NOMO-1 treated with DMSO at 0.1 percent for 48 hours (cell line): ENCODE data around the gene PDLIM4.

Source experiments
- DNase-seq: peaks from one replicate; lab custom pipeline; 2025; ENCODE audit not compliant: unreplicated experiment; lab: John Stamatoyannopoulos, UW

The PDLIM4 gene

DNA sequence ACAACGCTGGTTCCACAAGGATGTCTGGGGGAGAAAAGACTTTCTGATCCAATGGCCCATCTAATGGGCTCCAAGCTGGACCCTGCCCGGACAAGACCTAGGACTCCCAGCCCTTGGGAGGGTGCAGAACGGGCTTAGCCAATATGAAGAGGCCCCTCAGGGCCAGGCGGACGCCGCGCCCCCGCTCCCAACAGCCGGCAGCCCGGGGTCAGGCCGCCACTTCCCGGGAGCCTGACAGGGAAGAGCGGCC lies 30.3 kb upstream of the PDLIM4 start:
- no peak for DNase-seq

DNA sequence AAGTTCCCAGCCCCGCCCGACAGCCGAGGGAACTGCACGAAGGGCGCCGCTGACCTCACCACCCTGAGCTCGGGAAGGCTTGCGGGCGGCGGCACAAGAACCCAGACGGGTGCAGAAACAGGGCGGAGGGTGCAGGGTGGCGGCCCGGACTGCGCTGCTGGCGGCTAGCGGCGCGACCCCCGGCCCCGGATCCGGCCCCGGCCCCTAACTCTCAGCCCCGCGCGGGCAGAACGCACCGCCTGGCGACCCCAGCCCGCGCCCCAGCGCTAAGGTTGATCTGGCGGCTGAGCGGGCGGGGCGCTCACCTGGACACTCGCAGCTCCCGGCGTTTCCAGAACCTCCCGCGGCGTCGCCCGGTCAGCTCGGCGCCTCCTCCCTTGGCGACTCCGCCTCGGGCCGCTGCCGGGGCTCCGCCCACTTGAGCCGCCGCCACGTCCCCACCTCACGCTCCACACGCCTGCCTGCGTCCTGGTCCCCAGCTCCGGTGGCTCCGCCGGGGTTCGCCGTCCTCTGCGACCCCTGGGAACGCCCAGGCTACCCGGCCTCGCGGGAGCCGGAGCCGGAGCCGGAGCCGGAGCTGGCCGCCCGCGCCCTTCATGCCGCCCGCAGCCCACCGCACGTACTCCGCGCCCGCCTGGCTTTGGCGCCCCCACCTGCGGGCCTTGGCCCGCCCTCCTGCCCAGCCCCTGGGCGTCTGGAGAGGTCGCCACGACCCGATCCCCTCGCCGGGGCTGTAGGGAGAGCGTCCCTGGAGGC lies 29.8 kb upstream of the PDLIM4 start, which contains the start of gene P4HA2:
TSS of gene P4HA2 (minus strand) at position 369 of the 756 bp plus-strand sequence. CDS start 9,227 bp downstream, outside the sequence.
- peak; percentile 41 for DNase-seq

DNA sequence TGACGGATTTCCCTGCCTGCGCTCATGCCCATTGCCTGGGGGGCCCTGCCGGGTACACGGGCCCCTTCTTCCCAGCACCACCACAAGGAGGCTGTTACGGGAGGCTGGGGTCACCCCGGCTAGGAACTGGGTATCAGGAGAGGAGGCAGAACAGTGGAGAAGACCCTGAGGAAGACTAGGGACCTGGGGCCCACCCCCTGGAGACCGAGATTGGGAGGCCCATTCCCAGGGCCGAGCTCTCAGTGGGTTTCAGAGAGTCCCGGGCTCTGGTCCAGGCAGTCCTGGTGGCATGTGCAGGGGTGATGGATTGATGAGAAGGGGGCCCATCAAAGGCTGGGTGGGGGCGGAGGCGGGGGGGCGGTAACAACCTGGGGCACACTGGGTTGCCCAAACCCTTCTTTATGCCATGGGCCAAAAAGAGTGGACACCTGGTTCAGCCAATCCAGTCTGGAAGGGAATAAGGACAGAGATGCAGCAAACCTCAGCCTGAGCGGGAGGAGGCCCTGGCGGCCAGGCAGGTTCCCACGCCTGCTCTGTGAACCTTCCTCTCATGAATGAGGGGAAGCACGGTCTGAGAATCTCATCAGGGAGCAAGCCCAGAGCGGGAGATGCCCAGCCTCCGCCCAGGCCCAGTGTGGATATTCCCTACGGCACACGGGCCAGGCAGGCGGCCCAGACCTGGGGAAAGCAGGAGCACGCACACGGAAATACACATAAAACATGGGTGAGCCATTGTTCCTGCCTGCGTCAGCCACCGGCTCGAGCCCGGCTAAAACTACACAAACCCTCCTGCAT lies 29.1 kb upstream of the PDLIM4 start:
- DNase-seq = no peak

DNA sequence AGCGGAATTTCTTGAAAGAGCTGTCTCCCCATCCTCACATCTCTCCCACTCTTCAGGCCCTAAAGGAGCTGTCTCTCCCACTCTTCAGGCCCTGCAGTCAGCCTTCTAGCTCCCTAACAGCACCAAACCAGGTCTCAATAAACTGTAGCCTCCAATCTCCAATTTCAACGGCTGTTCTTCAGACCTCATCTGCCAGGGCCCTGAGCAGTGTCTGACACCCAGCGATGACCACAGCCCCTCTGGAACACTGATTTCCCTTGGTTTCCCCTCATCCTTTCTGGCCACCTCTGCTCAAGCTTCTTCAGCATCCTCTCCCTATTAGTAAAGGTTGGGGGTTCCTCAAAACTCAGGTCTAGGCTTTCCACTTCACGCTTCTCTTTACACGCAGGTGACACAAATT lies 28.3 kb upstream of the PDLIM4 start:
- DNase-seq = no peak

DNA sequence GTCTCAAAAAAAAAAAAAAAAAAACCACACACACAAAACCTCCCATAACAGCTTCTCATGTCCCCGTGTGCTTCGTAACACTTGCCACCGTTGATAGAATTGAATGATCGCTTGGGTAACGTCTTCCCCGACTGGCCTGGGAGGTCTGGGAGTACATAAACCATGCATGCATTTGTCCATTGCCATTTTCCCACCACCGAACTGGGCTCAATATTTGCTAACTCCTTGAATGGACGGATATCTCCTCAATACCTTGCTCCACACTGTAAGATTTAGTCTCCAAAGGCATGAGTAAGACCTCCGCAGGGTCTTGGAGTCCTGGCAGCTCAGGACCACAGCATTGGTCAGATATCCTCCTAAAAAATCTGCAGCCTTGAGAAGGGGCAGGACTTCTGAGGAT lies 26.6 kb upstream of the PDLIM4 start:
- DNase-seq = no peak

DNA sequence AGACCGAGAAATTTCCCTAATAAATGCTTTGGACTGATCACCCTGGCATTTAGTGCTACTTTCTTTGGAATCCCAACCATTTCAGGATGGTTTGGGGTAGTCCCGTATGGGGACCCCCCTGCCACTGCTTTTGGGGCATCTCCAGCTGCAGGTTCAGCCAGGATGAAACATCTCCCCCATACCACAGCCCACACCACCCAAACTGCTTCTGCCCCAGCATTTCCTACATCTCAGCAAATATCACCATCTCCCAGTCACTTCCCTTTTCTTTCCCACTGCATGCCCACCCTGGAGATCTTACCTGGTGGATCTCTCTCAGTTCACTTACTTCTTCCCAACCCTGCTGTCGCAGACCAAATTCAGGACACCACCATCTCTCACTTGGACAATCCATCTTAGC lies 25.0 kb upstream of the PDLIM4 start:
- DNase-seq = no peak

DNA sequence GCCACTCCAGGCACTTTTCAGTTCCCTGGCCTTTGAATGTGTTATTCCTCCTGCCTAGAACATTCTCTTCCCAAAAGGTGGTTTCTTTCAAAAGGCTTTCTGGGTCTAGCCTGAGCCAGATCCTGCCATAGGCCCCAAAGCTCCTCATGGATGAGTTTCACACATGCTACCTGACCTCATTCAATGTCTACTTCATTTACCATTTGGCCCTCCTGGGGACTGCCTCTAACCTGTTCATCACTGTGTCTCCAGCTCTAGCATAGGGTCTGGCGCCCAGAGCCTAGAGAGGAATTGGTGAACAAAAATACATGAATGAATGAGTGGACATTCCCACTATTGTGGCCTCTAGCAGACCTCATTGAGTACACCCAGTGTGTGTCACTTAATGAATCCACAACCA lies 24.4 kb upstream of the PDLIM4 start:
- DNase-seq = no peak

DNA sequence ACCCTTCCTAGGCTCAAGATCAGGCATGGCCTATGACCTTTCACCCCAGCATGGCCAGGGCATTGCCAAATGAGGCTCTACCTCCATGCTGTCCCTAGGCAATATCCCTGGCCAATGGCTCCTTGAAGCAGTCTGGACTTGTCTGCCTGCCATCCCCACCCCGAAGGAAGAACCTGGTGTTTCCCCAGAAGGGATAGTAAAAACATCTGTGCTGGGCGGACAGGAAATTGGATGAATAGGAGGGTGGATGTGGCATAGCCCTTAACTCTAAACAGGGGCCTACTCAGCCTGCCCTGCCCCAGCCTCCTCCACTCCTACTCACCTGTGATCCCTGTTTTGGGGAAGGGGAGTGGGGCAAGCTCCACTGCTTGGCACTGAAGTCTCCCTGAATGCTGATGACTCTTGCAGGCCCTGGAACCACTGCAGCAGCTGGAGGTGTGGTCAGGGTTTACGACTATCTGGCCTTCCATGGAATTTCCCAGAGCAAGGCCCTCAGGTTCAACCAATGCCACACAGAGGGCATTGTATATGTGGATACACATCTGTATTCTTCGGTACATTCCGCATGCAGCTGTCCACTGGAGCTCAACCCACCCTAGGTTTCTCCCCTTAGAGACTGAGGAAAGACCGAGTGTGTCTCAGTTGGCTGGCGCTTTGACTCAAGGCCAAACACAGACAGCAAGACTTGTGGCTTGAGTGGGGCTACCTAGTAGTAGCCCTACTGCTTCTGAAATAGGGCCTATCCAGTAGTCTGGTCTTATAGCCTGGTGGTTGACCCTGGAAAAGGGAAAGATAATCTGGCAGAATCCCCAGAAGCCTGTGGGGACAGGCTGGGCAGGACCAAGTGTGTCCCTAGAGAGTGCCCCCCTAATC lies 23.4 kb upstream of the PDLIM4 start:
- DNase-seq = no peak

DNA sequence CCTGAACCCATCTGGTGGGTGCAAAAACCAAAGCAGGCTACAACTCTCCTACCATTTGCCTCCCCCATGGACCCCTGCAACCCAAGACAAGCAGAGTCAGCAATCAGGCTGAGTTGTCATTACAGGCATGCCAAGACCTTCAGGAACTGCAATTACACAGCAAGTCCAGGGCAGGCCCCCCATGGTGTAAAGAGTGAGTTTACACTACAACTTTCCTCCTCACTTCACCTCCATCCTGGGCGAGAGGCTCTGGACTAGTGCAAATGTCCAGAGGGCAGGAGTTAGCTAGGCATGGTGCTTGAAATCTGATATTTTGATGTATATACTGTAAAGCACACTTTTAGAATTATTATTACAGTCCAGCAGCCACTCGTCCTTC lies 22.8 kb upstream of the PDLIM4 start:
- DNase-seq = no peak

DNA sequence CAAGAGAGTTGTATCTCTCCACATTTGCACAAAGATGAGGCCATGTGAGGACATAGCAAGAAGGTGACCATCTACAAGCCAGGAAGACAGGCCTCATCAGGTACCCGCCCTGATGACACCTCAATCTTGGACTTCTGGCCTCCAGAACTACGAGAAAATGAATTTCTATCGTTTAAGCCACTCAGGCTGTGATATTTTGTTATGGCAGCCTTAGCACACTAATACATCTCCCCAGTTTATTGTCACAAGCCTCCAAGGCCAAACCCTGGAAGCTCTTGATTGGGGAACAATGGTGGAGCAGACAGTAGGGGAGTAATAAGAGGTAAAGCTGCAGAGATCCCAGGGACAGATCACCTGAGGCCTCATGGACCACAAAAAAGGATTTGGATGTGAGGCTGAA lies 22.2 kb upstream of the PDLIM4 start:
- no peak for DNase-seq

DNA sequence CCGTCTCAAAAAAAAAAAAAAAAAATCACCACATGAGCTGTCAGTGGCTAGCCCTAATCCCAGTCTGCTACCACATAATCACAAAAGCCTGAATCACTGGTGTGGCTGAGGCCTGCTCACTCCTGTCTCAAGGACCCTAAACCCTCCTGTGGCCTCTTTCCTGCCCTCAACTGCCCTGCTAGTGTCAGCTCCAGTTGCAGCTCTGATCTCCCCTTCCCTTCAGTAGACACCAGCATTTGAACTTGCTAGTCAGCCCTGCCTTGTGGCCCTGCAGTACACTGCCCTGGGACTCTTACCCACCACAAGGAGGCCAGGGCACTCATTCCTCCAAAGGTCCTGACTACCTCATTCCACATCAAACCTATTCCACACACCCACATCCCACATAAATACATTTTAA lies 20.4 kb upstream of the PDLIM4 start:
- no peak for DNase-seq

DNA sequence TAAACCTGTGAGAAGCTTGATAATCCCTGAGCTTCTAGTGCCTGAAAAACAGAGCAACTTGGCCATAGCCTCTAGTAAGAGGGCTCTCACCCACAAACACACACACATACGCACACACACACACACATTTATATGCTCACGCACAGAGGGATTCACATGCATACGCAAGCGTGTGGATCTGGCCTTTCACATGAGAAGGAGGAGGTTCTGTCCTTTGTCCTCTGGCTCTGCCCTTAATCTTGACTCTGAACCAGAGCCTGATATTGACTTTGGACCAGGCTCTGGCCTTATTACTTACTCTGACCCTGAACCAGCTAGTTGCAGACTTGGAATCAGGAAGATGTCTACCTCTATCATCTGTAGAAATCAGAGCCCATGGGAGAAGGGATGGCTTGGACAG lies 19.8 kb upstream of the PDLIM4 start:
- DNase-seq = no peak

DNA sequence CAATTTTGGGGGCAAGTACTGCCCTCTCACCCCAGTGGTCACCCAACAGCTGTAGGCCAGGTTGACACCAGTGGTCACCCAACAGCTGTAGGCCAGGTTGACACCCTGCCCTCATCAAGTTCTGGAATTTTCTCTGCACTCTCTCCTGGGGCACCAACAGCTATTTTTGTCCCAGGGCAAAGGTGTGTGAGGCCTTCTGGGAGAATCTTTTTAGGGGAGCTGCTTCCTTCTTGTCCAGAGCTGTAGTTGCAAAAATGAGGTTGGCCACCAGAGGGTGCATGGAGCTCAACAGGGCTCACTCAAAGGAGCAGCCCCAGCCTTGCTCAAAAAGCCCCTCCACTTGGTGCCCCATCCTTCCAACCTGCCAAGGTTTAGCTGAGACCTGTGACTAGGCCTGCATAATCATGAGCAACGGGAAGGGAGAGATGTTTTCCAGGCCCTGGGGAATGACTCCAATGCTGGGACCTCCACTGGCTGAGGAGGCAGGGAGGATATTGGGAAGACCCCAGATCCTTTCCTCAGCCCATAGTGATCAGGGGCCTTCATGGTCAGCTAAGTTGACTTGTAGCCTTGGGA lies 19.2 kb upstream of the PDLIM4 start:
- DNase-seq = peak; percentile 24

DNA sequence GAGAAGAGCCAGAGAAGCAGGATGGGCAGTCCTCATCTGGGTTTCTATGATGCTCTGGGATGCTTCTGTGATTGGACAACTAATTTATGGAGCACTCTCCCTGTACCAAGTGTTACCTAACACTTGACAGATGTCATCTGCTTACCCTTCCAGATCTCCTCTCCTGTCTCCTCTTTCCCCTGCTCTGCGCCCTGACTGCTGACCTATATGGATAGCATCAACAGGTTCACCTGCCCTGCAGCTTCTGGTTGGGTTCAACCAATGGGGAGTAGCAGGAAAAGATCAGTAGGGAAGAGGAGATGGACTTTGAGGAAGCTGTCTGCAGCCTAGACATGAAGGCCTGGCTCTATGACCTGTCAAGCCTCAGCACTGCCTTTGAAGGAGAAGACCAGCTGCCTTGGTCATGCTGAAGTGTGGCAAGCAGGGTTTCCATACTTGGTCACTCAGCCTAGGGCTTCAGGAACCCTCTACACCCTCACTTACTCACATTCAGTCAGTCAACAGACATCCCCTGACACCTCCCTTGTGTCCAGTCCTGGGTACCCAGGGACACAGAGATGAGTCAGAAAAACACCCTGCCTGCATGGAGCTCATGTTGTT lies 18.5 kb upstream of the PDLIM4 start:
- DNase-seq = no peak

DNA sequence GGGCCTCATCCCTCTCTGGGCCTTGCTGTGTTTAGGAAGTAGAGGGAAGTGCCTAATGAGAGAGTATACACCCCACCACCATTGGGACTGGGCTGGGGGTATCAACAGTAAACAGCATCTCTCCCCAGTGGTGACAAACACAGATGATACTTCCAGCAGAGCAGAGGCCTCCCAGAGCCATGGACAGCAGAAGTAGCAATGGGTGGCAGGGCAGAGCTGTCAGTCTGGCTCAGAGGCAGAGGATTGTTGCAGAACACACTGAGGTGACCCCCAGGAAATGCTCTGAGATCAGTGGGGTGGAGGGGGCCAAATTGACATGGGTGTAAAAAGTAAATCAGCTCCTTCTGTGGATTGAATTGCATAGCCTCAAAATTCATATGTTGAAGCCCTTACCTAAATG lies 17.7 kb upstream of the PDLIM4 start:
- no peak for DNase-seq

DNA sequence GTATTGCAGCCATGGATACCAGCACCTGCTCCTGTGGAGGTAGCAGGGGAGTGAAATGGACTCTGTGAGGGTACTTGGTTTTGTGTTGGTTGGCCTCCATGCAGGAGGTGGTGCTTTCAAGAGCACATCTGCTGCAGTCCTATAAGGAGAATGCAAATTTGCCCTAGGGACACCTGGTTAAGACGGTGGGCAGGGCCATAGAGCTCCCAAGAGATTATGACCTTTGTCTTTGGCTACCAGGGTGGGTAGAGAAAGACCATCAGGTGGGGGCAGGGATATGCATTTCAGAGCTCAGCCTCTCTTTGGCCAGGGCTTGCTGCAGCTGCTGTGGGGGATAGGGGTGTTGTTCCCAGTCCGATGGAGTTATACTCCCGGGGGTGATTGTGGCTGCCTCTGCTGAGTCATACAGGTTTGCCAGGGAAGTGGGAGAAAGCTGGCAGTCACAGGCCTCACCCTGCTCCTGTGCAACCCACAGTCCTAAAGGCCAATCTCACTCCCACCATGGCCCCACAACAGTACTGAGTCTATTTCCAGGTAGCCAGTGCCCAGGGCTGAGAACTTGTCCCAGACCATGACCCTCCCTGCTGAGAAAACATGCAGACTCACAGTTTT lies 14.0 kb upstream of the PDLIM4 start:
- DNase-seq = no peak

DNA sequence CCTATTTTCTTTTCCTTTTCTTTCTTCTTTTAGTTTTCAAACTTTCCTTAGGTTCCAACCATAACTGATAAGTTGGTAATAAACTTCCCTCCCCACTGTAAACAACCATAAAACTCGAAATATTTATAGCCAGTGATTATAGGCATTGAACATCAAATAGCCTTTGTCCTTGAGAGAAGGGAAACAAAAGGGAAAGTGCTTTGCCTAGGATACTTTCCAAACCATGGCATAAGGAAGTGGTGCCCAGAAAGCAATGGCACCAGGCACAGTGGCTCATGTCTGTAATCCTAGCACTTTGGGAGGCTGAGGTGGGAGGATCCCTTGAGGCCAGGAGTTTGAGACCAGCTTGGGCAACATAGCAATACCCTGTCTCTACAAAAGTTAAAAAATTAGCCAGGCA lies 11.9 kb upstream of the PDLIM4 start:
- no peak for DNase-seq

DNA sequence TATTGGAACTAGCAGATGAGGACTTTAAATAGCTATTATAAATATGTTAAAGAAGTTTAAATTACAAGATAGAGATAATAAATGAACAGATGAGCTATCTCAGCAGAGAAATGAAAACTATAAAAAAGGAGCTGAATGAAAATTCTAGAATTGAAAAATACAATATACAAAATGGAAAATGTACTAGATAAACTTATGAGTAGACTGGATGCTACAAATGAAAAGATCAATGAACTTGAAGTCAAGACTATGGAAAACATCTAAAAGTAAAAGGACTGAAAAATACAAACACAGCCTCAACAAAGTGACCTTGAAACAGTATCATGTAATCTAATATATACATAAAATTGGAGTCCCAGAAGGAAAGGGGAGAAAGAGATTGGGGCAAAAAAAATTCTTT lies 10.7 kb upstream of the PDLIM4 start:
- DNase-seq = no peak

DNA sequence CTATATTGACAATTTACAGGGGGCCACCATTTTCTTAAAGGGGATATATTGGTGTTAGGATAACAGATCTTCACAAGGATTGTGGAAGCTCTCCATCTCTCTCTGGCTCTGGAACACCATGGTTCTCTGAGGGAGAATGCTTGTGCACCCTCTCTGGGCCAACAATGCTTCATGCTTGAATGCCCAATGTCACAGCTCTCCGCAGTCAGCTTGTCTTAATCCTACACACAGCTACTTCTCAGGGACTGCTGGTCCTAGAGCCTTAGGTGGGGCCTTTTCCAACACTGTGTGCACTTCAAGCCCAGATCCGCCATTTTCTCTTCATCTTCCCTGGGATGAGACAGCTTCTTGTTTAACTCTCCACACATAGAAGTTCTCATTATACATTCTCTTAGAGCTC lies 6.9 kb upstream of the PDLIM4 start:
- no peak for DNase-seq

DNA sequence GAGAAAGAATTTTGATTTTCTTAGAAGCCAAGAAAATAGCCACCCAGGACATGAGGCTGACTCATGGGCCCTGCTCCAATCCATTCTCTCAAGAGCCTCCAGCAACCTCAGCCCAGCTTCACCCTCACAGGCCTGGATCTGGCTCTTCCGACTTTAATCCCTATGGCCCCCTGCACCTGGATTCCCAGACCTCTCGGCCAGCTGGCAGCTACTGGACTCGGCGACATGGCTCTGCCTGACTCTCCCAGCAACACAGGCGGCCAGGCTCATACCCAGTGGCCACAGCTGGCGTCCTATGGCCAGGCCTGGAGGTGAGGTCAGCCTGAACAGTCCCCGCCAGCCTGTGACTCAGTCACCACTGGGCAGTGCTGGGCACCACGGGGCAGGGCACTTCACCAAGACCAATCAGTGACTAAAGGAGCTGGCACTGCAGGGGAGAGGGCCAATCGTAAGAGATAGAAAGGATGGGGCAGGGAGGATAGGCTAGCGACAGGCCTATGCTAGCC lies 6.2 kb upstream of the PDLIM4 start:
- DNase-seq = no peak
